GM06990 (cell line): ENCODE data around the gene CGB8.
A peak's percentile ranks its signal among the peaks of the same experiment; 100 is the strongest.
"Not testable (repeated sequence)": the region's sequence is repeated elsewhere in the genome, so short reads cannot be mapped to it uniquely, and the experiment has no call there.

Source experiments
- DNase-seq: peaks from one replicate; pipeline ENCODE4 v3.0.0-alpha.2; 2011; ENCODE audit not compliant: insufficient read length; ENCODE audit errors: extremely low read depth
- H3K27me3 ChIP-seq: replicated peaks from 2 replicates; pipeline ENCODE4 v1.6.0; 2011; ENCODE audit warnings: low read length; ENCODE audit not compliant: control insufficient read depth, insufficient read depth
- H3K36me3 ChIP-seq: 2 replicates; pipeline ENCODE4 v1.5.1; 2011; ENCODE audit warnings: low read length; ENCODE audit not compliant: control insufficient read depth, insufficient read depth
- H3K4me3 ChIP-seq: replicated peaks from 2 replicates; pipeline ENCODE4 v1.5.1; 2011; ENCODE audit warnings: low read depth, mild to moderate bottlenecking, control low read depth, low read length
- CTCF ChIP-seq: IDR thresholded peaks from 2 replicates; pipeline ENCODE4 v1.5.1; 2011; ENCODE audit warnings: low read length, control low read depth, mild to moderate bottlenecking, inconsistent platforms; ENCODE audit not compliant: insufficient read depth, poor library complexity, severe bottlenecking

The CGB8 gene

GRCh38 chr19:49061445-49061844 is 12.5 kb upstream of the CGB8 start:
- TF ChIP-seq CTCF, result no peak
- peak; percentile 50 for DNase-seq
- Histone ChIP-seq H3K4me3 (no peak overlapping the region), H3K36me3 (no peaks in the 10 kb centered on the region), H3K27me3 (peaks cover 4% of the 10 kb centered on the region; the same call in 1 of the 2 replicates)

- DNase-seq, result no peak
- peaks cover 4% of the 10 kb centered on the region; the same call in 1 of the 2 replicates for H3K27me3 ChIP-seq
- TF ChIP-seq CTCF, result no peak
- no peak overlapping the region for H3K4me3 ChIP-seq
- no peaks in the 10 kb centered on the region for H3K36me3 ChIP-seq
These were observed 12.1 kb upstream of the CGB8 start for GRCh38 chr19:49061000-49061399.

GRCh38 chr19:49059053-49059452 is 10.1 kb upstream of the CGB8 start:
- H3K4me3 ChIP-seq, result no peak overlapping the region
- no peaks in the 10 kb centered on the region for H3K36me3 ChIP-seq
- TF ChIP-seq CTCF, result no peak
- no peak for DNase-seq
- peaks cover 4% of the 10 kb centered on the region; the same call in 1 of the 2 replicates for H3K27me3 ChIP-seq

- TF ChIP-seq CTCF, result no peak
- Histone ChIP-seq H3K4me3 (no peak overlapping the region), H3K36me3 (no peaks in the 10 kb centered on the region), H3K27me3 (peaks cover 4% of the 10 kb centered on the region; the same call in 1 of the 2 replicates)
- no peak for DNase-seq
These were observed 9.7 kb upstream of the CGB8 start for GRCh38 chr19:49058562-49058961.

GRCh38 chr19:49057636-49058234 is 8.8 kb upstream of the CGB8 start, which contains the start of gene CGB7:
Gene CGB7, minus strand, starts transcription at chr19:49057749. Its CDS starts 2,374 bp downstream, at chr19:49055375.
- DNase-seq, result no peak
- Histone ChIP-seq H3K4me3 (no peak within 1 kb of the TSS; the same call in 1 of the 2 replicates), H3K27me3 (peaks cover 4% of the 10 kb centered on the region; the same call in 1 of the 2 replicates), H3K36me3 (no peaks in the 10 kb centered on the region)
- TF ChIP-seq CTCF, result no peak

- H3K27me3 ChIP-seq, DNase-seq, H3K36me3 ChIP-seq, H3K4me3 ChIP-seq: not testable (repeated sequence)
These were observed 8.1 kb upstream of the CGB8 start for GRCh38 chr19:49056902-49057596.
